ENCODE results near the gene PRCP.

GRCh38 chr11:82858133-82858532, 42.1 kb downstream of the PRCP start:
- TF ChIP-seq, protein P1, sequence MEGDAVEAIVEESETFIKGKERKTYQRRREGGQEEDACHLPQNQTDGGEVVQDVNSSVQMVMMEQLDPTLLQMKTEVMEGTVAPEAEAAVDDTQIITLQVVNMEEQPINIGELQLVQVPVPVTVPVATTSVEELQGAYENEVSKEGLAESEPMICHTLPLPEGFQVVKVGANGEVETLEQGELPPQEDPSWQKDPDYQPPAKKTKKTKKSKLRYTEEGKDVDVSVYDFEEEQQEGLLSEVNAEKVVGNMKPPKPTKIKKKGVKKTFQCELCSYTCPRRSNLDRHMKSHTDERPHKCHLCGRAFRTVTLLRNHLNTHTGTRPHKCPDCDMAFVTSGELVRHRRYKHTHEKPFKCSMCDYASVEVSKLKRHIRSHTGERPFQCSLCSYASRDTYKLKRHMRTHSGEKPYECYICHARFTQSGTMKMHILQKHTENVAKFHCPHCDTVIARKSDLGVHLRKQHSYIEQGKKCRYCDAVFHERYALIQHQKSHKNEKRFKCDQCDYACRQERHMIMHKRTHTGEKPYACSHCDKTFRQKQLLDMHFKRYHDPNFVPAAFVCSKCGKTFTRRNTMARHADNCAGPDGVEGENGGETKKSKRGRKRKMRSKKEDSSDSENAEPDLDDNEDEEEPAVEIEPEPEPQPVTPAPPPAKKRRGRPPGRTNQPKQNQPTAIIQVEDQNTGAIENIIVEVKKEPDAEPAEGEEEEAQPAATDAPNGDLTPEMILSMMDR (conservative IDR thresholded peaks at IDR 0.05; ENCODE audit: low read depth in 2 of 2), result no peak
- TF ChIP-seq CREB1 (CRISPR knock-in tag; IDR thresholded peaks at IDR 0.05; ENCODE audit: low read depth), result no peak
- TF ChIP-seq POLR2AphosphoS5 (IDR thresholded peaks at IDR 0.05; ENCODE audit: low read depth), result no peak
- no peak for TF ChIP-seq EZH2 (IDR thresholded peaks at IDR 0.05; ENCODE audit: low read depth, unreplicated experiment)
- TF ChIP-seq NANOG (IDR thresholded peaks at IDR 0.05; ENCODE audit: borderline replicate concordance), result no peak
- no peak for TF ChIP-seq EZH2phosphoT487 (IDR thresholded peaks at IDR 0.05; ENCODE audit: unreplicated experiment)
- TF ChIP-seq, protein P2, sequence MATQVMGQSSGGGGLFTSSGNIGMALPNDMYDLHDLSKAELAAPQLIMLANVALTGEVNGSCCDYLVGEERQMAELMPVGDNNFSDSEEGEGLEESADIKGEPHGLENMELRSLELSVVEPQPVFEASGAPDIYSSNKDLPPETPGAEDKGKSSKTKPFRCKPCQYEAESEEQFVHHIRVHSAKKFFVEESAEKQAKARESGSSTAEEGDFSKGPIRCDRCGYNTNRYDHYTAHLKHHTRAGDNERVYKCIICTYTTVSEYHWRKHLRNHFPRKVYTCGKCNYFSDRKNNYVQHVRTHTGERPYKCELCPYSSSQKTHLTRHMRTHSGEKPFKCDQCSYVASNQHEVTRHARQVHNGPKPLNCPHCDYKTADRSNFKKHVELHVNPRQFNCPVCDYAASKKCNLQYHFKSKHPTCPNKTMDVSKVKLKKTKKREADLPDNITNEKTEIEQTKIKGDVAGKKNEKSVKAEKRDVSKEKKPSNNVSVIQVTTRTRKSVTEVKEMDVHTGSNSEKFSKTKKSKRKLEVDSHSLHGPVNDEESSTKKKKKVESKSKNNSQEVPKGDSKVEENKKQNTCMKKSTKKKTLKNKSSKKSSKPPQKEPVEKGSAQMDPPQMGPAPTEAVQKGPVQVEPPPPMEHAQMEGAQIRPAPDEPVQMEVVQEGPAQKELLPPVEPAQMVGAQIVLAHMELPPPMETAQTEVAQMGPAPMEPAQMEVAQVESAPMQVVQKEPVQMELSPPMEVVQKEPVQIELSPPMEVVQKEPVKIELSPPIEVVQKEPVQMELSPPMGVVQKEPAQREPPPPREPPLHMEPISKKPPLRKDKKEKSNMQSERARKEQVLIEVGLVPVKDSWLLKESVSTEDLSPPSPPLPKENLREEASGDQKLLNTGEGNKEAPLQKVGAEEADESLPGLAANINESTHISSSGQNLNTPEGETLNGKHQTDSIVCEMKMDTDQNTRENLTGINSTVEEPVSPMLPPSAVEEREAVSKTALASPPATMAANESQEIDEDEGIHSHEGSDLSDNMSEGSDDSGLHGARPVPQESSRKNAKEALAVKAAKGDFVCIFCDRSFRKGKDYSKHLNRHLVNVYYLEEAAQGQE (IDR thresholded peaks at IDR 0.05; ENCODE audit: unreplicated experiment), result no peak
- TF ChIP-seq JUNB (IDR thresholded peaks at IDR 0.05; ENCODE audit: unreplicated experiment), result no peak
- no peak for TF ChIP-seq STAT1 (IDR thresholded peaks at IDR 0.05; ENCODE audit: unreplicated experiment)
- TF ChIP-seq ZNF114 (CRISPR knock-in tag; IDR thresholded peaks at IDR 0.05), result no peak
- TF ChIP-seq, protein P3, sequence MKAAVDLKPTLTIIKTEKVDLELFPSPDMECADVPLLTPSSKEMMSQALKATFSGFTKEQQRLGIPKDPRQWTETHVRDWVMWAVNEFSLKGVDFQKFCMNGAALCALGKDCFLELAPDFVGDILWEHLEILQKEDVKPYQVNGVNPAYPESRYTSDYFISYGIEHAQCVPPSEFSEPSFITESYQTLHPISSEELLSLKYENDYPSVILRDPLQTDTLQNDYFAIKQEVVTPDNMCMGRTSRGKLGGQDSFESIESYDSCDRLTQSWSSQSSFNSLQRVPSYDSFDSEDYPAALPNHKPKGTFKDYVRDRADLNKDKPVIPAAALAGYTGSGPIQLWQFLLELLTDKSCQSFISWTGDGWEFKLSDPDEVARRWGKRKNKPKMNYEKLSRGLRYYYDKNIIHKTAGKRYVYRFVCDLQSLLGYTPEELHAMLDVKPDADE (IDR thresholded peaks at IDR 0.05), result no peak
- TF ChIP-seq ZNF331 (CRISPR knock-in tag; IDR thresholded peaks at IDR 0.05; ENCODE audit: low read depth), result no peak
- TF ChIP-seq, protein P4, sequence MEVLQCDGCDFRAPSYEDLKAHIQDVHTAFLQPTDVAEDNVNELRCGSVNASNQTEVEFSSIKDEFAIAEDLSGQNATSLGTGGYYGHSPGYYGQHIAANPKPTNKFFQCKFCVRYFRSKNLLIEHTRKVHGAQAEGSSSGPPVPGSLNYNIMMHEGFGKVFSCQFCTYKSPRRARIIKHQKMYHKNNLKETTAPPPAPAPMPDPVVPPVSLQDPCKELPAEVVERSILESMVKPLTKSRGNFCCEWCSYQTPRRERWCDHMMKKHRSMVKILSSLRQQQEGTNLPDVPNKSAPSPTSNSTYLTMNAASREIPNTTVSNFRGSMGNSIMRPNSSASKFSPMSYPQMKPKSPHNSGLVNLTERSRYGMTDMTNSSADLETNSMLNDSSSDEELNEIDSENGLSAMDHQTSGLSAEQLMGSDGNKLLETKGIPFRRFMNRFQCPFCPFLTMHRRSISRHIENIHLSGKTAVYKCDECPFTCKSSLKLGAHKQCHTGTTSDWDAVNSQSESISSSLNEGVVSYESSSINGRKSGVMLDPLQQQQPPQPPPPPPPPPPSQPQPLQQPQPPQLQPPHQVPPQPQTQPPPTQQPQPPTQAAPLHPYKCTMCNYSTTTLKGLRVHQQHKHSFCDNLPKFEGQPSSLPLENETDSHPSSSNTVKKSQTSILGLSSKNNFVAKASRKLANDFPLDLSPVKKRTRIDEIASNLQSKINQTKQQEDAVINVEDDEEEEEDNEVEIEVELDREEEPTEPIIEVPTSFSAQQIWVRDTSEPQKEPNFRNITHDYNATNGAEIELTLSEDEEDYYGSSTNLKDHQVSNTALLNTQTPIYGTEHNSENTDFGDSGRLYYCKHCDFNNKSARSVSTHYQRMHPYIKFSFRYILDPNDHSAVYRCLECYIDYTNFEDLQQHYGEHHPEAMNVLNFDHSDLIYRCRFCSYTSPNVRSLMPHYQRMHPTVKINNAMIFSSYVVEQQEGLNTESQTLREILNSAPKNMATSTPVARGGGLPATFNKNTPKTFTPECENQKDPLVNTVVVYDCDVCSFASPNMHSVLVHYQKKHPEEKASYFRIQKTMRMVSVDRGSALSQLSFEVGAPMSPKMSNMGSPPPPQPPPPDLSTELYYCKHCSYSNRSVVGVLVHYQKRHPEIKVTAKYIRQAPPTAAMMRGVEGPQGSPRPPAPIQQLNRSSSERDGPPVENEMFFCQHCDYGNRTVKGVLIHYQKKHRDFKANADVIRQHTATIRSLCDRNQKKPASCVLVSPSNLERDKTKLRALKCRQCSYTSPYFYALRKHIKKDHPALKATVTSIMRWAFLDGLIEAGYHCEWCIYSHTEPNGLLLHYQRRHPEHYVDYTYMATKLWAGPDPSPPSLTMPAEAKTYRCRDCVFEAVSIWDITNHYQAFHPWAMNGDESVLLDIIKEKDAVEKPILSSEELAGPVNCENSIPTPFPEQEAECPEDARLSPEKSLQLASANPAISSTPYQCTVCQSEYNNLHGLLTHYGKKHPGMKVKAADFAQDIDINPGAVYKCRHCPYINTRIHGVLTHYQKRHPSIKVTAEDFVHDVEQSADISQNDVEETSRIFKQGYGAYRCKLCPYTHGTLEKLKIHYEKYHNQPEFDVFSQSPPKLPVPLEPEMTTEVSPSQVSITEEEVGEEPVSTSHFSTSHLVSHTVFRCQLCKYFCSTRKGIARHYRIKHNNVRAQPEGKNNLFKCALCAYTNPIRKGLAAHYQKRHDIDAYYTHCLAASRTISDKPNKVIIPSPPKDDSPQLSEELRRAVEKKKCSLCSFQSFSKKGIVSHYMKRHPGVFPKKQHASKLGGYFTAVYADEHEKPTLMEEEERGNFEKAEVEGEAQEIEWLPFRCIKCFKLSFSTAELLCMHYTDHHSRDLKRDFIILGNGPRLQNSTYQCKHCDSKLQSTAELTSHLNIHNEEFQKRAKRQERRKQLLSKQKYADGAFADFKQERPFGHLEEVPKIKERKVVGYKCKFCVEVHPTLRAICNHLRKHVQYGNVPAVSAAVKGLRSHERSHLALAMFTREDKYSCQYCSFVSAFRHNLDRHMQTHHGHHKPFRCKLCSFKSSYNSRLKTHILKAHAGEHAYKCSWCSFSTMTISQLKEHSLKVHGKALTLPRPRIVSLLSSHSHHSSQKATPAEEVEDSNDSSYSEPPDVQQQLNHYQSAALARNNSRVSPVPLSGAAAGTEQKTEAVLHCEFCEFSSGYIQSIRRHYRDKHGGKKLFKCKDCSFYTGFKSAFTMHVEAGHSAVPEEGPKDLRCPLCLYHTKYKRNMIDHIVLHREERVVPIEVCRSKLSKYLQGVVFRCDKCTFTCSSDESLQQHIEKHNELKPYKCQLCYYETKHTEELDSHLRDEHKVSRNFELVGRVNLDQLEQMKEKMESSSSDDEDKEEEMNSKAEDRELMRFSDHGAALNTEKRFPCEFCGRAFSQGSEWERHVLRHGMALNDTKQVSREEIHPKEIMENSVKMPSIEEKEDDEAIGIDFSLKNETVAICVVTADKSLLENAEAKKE (CRISPR knock-in tag; IDR thresholded peaks at IDR 0.05), result no peak
